GM19372 (cell line): ENCODE results near the gene RASIP1.

Source experiments
- ATAC-seq: cut with Tn5 transposase; IDR thresholded peaks from one replicate; pipeline ENCODE4 v1.9.1; 2021; ENCODE audit warnings: mild to moderate bottlenecking, low read depth, moderate library complexity; ENCODE audit not compliant: unreplicated experiment

RASIP1 gene

GRCh38 chr19:48678201-48678600 is 62.2 kb downstream of the RASIP1 start:
- ATAC-seq, result no peak

GRCh38 chr19:48676887-48677286 is 63.5 kb downstream of the RASIP1 start:
- ATAC-seq, result no peak

- ATAC-seq, result no peak
Observed at GRCh38 chr19:48676487-48676886, 63.9 kb downstream of the RASIP1 start.

- no peak for ATAC-seq
Observed at GRCh38 chr19:48674921-48675824, 65.2 kb downstream of the RASIP1 start.

GRCh38 chr19:48674216-48674809 is 66.1 kb downstream of the RASIP1 start:
- ATAC-seq, result no peak

GRCh38 chr19:48673436-48674100 is 66.8 kb downstream of the RASIP1 start:
- ATAC-seq, result no peak

- no peak for ATAC-seq
Observed at GRCh38 chr19:48672994-48673393, 67.4 kb downstream of the RASIP1 start, which contains the start of gene NTN5. TSS of gene NTN5 (minus strand) at chr19:48673017. CDS start at chr19:48670986, 2,031 bp downstream.

GRCh38 chr19:48671446-48671995 is 68.9 kb downstream of the RASIP1 start:
- ATAC-seq, result no peak

GRCh38 chr19:48670699-48671445 is 69.5 kb downstream of the RASIP1 start:
- ATAC-seq, result no peak
